ENCODE measurements around the gene PLAC9.

Gene PLAC9

DNA sequence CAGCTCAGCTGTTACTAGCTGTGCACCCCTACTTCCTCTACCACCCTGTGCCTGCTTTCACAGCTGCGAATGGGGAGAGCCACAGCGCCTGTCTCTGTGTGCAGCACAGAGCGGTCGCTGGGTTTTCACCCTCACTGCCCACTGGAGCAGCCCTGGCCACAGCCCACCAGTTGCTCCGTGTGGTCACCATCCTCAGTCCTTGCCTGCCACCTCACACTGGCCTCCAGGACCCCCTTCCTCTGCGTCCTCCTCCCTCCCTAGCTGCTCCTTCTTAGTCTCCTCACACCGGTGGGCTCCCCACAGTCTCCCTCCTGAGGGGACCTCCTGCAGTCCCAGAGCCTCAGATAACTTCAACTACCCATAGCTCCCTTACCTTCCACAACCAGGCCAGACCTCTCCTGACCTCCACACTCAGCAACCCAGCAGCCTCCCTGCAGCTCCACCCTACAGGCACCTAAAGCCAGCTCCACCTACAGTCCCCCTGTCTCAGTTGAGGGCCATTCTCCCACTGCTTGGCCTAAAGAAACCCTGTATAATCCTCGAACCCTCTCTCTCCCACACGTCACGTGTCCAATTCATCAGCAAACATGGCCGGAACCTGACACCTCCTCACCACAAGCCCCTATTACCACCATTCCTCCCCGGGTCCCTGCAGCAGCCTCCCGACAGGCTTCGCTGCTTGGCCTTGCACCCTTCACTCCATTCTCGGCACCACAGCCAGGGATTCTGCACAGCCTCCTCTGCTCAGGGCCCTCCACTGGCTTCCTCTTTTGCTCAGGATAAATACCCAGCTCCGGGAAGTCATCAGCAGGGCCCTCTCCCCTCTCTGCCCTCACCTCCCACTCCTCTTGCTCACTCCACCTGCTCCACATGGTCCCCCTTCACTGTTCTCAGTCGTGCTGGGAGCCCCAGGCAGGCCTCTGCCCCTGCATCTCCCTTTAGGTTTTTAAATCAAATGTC is 28.1 kb downstream of the PLAC9 start:
- DNase-seq (ENCODE audit: low spot score) = no peak

DNA sequence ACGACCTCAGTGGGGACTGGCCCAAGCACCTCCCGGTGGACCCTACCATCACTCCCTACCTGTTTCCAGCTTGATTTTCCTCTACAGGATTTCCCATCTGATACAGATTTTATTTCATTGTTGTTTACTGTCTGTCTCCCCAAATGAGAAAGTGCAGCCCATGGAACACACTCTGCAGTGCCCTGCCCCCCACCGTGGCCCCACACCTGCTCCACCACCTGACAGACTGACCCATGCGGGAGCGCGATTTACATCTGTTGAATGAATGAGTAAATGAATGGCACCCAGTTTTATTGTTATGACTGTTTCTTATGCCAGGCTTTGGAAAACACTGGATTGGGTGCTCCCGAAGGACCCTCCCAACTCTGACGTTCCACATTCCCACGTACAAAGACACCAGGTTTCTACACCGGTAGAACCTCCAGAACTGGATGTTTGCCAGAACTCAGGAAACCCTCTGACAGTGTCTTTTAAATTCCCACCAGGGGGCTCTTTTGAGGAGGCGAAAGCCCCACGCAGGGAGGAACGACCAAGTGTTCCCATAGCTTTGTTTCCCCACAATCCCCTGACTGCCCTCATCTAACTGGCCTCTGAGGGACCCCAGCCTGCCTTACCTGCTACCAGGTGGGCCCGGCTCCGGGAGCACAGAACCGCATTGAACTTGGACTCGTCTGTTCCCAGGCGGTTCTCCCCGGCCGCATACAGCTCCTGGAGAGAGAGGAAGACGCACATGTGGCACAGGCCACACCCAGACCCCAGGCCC is 29.0 kb downstream of the PLAC9 start:
- no peak for DNase-seq (ENCODE audit: low spot score)

DNA sequence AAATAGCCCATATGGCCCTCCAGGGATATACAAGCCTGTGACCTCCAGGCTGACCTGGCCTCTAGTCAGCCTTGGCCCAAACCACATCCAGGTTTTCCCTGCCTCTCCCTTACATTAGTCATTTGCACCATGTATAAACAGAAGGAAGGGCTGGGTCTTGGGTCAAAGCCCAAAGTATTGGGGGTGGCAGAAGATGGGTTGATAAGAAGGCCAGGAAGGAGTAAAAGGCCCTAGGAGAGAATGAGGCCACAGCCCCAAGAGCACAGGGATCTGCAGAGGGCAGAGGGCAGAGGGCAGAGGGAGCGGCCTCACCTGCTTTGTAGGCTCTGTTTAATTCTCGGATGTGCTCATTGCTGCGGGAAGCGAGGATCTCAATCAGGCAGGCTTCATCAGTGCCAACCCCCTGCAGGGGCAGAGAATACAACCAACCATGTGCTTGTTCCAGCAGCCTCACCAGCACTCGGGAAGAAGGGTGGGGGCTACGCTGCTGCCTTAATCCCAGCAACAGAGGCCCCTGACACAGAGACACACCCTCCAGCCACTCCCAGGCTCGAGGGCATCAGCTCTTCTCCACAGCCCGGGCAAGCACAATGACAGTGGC is 31.3 kb downstream of the PLAC9 start:
- DNase-seq (ENCODE audit: low spot score) = no peak

DNA sequence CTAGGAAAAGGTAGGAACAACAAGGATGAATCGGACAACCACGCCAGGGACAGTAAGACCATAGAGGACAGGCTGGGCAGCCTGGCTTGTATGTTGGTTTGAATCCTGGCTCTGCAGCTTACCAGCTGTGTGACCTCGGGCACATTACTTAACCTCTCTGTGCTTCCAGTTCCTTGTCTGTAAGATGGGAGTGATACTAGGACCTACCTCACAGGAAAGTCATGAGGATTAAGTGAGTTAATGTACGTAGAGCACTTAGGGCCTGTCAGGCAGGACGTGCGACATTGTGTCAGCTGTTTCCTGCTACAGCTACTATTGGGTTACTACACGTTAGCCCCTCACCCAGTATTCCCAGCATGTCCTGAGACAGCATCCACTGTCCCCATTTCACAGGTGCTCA is 32.1 kb downstream of the PLAC9 start:
- no peak for DNase-seq (ENCODE audit: low spot score)

DNA sequence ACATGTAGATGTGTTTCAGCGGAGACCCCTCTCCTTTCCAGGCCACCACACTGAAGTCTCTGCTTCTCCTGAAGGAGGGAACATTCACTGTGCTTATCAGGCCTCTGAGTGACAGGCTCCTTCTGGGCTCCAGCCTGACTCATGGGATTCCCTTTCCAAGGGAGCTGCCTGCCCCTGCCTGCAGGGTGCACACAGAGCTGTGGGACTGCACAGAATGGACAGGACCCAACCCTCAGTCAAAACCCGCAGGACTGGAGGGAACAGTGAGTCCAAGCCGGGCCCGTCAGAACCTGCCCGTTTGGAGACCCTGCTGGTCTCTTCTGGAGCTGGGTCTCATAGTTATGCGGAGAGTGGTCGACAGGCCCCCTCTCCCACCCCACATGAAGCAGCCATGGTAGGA is 32.6 kb downstream of the PLAC9 start:
- DNase-seq (ENCODE audit: low spot score) = no peak

DNA sequence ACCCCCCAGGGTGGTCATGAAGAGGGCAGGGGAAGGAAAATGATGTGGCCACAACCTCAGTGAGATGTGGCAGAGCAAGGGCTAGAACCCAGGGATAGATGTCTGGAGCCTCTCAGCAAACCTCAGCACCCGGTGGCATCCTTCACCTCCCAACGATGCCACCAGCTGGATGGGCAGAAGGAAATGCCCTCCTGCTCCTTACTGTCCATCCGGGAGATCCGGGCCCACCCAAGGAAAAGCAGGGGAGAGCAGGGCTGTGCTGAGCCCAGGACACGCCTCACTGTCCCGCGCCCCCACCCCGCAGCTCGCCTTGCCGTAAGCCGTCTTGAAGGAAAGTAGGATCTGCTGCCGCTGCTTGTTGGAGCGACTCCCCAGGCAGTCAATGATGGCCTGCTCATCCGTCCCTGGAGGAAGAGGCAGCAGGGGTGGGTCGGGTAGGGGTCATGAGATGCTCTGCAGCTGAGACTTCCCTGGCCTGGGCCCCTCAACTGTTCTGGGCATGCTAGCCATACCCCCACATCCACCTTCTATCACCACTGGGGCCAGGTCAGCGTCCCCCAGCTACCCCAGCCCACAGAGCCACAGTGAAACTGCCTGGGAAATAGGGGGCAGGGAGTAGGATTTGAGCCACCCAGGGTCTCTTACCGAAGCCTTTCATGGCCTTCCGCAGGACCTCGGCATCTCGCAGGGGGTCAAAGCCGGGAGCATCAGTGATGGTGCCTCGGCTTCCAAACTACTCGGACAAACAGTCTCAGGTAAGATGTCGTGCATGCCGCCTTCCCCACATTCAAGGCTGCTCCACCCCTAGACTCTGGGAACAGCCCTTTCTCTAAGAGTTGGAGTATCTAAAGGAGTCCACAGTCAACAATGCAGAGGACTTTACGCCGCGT is 34.3 kb downstream of the PLAC9 start:
- DNase-seq (ENCODE audit: low spot score) = no peak

DNA sequence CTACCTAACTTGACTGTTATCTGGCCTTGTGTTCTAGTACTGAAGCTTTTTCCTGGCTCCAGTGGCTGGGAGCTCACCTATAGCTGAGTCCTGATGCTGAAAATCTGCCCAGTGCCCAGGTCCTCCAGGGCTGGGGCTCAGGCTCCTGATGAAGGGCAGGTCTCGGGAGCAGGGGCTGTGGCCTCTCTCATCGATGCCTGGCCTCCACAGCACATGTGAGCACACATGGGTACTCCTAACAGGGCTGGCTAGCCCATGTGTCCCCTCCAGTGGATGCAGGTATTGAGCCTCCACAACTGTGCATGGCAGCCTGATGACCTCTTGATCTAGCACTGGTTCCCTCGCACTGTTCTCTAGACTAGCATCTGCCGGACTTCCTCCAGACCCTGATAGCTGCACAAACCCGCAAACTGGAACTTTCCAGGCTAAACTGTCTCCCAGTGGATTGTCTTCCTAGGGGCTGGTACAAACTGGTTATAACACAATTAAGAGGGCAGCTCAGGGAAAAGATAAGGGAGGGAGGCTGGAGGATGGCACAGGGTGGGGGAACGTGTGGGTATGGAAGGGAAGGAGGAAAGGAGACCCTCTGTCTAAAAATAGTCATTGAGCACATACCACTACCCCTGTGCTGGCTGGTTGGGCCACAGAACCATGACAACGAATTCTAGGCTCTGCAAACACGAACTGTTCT is 35.1 kb downstream of the PLAC9 start:
- no peak for DNase-seq (ENCODE audit: low spot score)

DNA sequence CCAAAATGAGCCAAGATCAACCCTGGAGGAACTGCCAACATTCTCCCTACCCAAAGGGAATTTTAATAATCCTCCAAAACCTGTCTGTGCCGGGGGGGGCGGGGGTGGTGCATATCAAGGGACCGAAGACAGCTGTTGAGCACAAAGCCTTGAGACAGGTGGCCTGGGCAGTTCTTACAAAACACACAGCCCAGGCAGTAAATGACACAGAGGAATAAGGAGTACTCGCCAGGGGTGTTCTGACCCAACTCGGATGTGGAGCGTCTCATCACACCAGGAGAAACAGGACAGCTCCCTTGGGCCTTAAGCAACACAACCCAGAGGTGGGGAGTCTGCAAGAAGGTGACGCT is 35.6 kb downstream of the PLAC9 start:
- no peak for DNase-seq (ENCODE audit: low spot score)

DNA sequence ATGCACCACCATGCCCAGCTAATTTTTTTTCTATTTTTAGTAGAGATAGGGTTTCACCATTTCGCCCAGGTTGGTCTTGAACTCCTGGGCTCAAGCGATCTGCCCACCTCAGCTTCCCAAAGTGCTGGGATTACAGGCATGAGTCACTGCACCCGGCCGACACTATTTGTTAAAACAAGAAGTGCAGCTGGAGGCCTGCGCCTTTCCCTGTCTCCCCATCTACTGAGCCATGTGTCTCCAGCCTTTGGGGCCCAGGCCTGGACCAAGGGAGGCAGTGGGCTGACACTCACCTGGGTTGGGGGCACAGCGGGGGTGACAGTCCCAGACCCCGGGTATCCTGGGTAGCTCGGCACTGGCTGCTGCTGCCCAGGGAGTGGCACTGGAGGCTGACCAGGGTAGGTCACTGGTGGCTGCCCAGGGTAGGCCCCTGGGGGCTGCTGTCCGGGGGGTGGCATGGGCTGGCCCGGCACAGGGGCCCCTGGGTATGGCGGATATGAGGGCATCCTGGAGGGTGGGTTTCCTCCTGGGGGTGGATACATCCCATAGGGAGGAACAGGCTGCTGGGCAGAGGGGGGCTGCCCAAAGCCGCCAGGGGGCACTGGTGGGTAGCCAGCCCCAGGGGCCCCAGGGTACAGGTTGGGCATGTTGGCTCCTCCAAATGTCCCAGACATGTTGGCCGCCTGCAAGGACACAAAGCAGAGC is 36.3 kb downstream of the PLAC9 start:
- no peak for DNase-seq (ENCODE audit: low spot score)

DNA sequence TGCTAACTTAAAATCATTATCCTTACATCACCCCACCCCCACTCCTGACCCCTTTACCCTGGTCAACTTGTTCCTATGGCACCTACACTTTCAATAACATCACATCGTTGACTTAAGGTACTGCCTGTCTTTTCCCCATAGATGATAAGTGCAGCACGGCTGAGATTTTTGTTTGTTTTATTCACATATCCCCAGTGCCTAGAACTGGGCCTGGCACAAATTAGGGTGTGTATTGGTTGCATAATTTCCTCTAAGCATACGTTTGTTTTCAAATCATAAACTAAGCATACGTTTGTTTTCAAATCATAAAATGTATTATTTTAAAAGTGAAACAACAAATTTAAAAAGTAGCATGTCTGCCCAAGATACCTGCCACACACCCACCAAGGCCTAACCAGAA is 37.5 kb downstream of the PLAC9 start:
- DNase-seq (ENCODE audit: low spot score) = no peak

DNA sequence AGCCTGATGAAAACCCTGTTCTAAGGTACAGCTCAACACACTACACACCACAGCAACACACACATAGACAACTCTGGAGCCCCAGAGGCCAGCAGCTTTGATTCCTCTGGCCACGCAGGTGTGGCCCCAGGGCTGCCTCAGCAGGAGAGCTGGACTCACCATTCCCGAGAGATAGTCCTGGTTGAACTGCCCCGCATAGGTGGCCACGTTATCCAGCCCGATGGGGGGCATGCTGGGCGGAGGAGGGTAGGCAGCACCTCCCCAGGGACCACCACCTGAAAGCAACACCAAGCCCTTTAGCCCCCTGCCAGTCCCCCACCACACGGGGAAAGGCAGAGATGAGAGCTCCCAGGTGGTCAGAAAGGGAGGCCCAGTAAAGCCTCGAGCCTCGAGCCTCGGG is 38.1 kb downstream of the PLAC9 start:
- DNase-seq (ENCODE audit: low spot score) = no peak

DNA sequence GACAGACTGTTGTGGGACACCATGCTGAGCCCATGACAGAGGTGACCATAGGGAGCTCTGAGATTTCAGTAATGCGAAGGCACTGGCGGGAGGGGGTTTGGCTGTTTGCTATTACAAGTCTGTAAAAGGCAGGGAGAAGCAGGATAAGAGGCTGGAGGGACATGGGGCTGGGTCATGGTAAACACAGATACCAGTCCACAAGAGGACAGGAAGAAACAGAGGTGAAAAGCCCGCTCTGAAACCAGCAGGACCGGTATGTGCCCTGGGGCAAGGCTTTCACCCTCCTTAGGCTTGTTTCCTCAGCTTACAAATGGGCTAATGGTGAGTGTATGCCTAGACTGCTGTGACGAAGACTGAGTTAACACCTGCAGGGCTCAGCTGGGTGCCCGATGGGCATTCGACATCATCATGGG is 38.7 kb downstream of the PLAC9 start:
- no peak for DNase-seq (ENCODE audit: low spot score)

DNA sequence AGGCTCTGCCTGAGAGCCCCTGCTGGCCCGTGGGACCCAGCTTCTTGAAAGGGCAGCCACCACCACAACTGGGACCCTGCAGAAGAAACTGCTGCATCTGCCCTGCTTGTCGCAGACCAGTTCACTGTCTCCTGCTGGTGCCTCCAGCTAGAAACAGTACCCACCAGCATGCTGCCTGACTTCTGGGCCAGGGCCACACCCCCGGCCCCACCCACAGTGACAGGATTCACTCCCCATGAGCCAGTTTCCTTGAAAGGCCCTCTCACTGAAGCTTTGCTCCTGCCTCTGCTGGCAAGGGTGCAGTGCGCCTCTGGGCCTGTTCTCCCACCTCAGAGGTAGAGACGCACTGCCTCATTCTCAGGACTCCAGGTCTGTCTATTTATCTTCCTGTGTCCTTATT is 40.4 kb downstream of the PLAC9 start:
- no peak for DNase-seq (ENCODE audit: low spot score)

DNA sequence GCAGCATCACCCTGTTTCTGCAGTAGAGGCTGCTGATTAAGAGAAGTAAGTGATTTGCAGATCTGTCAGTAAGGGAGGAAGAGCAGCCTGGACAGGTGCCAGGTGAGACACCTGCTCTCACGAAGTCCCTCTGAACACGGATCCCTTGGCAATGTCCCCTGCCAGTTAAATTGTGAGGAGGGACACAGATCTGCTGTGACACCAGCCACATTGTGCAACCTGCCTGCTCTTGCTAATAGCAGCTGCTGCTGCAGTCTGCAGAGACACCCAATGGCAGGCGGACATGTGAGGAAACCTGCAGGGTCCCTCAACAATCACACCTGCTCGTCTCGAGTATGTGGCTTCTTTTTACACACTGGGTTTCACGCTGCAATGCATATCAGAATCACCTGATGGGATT is 40.9 kb downstream of the PLAC9 start:
- DNase-seq (ENCODE audit: low spot score) = no peak

DNA sequence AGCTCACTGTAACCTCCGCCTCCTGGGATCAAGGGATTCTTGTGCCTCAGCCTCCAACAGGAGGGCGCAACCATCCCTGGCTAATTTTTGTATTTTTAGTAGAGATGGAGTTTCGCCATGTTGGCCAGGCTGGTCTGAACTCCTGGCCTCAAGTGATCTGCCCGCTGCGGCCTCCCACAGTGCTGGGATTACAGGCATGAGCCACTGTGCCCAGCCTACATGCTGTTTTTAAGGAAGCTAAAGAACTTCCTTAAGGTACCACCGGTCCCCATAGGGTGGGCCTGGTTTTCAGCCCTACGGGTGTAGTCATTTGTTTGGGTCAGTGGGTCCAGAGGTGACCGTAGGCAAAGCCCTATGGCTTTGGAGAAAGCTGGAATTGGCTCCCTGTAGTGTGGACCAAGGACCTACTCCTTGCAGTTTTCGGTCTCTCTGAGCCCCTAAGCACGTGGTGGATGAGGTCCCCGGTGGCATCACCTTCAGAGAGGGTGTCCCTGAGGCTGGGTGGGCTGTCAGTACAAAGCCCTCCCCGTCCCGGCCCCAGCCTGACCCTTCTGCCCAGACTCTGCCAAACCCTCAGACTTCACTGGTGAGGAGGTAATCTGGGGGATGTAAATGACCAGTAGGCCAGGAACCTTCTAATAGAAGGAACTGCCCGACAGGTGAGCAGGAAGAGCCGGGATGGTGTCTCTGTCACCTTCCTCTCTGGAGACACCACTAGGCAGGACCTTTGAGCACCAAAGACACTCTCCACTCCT is 42.3 kb downstream of the PLAC9 start:
- DNase-seq (ENCODE audit: low spot score) = no peak

DNA sequence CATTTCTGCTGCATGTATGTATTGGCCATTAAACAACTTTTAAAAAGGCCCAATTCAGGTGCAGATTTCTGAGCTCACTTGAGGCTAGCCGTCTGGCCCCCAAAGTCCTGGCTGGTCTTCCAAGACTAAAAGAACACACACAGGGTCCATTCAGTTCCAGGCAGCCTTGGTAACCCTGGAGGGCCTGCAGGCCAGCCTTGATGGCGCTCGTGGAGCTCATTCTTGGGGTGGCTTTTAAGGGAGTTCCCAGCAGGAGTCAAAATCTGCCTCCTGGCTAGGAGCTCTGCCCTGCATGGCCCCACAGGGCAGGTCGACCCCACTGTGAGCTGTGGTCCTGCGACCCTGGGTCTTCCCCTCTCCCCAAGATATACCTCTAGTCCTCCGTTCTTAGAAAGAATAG is 44.0 kb downstream of the PLAC9 start:
- DNase-seq (ENCODE audit: low spot score) = no peak

DNA sequence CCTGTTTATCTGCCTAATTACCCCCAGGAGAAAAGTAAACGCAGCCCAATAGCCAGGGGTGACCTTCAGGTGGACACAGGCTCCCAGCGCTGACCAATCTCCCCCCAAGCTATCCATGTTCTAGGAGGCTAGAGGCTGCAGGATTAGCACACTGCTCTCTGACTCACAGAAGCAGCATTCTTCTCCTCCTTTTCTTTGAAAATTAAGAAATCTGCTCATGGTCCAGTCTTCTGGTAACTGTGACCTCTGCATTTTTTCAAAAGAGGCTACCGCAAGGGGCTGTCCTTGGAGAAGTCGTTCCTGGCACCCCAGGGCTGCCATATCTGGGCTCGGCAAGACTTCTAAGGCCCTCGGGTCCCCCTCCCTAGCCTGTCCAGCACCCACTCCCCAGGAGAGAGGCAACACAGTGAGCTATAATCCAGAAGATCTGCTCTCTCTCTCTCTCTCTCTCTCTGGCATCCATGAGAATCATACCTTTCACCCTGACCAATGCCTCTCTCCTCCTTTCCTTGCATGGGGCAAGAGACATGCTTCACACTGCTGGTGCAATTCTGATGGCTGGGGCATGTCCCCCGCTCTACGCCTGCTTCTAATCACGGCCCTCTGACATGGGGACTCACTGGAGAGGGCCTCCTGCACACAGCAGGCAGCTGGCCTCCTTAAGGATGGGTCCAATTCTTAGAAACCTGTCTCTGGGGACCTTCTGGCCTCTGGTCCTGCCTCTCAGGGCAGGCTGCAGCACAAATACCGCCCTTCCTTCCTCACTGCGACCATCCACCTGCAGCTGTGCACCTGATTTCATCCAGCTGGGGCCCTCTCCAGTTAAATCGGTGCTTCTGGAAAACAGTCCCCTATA is 45.5 kb downstream of the PLAC9 start:
- DNase-seq (ENCODE audit: low spot score) = no peak

DNA sequence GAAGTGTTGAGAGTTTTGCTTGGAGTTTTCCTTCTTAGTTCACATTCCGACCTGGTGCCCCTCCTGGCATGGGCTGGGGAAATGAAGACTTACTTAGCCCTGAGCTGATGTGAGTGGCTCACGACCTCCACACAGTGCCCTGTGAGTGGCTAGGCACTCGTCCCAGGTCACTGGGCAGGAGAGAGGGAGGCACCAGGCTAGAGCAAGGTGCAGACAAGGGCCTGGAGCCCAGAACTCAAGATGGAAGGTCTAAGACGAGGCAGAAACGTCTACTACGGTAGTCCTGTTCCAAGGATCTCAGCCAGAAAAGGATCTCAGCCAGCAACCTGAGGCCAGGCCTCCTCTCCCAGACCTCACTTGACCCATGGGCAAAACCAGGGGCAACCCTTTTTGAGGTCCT is 50.5 kb downstream of the PLAC9 start:
- no peak for DNase-seq (ENCODE audit: low spot score)

DNA sequence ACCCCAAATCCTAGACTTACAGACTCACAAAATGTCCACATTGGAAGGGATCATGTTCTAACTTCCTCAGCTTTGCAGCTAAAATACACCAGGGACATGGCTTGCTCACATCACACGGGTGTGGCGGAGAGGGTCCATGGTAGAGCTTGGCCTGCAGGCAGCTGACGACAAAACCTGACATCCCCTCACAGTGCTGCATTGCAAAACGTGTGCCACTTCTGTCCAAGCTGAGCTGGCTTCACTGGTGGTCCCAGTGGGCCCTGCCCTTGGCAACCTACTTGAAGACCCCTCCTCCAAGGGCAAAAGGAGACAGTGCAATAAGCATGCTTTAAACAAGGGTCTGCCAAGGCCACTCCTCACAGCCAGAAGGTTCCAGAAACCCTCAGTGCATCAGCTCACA is 50.9 kb downstream of the PLAC9 start:
- no peak for DNase-seq (ENCODE audit: low spot score)
